MM.1S (cell line): ENCODE measurements around the gene LRRC28.

Source experiments
- CTCF ChIP-seq: fragments of 300-600 bp; sonication (generic); IDR thresholded peaks from 2 replicates; pipeline ENCODE4 v1.5.1; 2016; ENCODE audit warnings: antibody characterized with exemption, low read length, mixed read lengths
- EZH2 ChIP-seq: fragments of 300-600 bp; sonication (generic); optimal IDR thresholded peaks from 2 replicates; pipeline ENCODE3; 2017; ENCODE audit warnings: low read depth, mild to moderate bottlenecking, antibody characterized with exemption, low read length, mixed read lengths
- EZH2phosphoT487 ChIP-seq: fragments of 300-600 bp; sonication (generic); IDR thresholded peaks from 2 replicates; pipeline ENCODE4 v1.6.1; 2018; ENCODE audit warnings: antibody characterized with exemption, low read length

- TF ChIP-seq CTCF: no peak
- no peak for TF ChIP-seq EZH2phosphoT487
- no peak for TF ChIP-seq EZH2
Measured at GRCh38 chr15:99406716-99407487, 155.6 kb downstream of the LRRC28 start.
